Activated naive CD8-positive, alpha-beta T cell treated with anti-CD3 and anti-CD28 coated beads, Interleukin-2, amount 10 ng/mL, durations not matched to agents 7 days and 5 days (primary cell): ENCODE data around the gene INMT. TPM values are rescaled to one million over a fixed set of nuclear protein-coding genes. Genes with fewer than 3 reads are reported as not detected.

Source experiments
- ATAC-seq: fragments of 150-1000 bp; cut with Tn5 transposase; one replicate; pipeline ENCODE4 v1.10.0; 2021; ENCODE audit warnings: low read depth, moderate library complexity
- POLR2A ChIA-PET: fragments of 350-600 bp; sonication (Branson Sonifier 250); formaldehyde crosslinking; loops from one replicate; lab custom pipeline; 2021; ENCODE audit warnings: antibody characterized with exemption; lab: Charles Lee
- DNase-seq: peaks from one replicate; pipeline ENCODE4 v3.0.0; 2021
- H3K27ac Mint-ChIP-seq: one replicate; pipeline ENCODE4 v1.8.0; 2022; ENCODE audit warnings: mild to moderate bottlenecking, mixed read lengths
- H3K27me3 Mint-ChIP-seq: one replicate; pipeline ENCODE4 v1.8.0; 2022; ENCODE audit warnings: mild to moderate bottlenecking, moderate library complexity, mixed read lengths
- H3K36me3 Mint-ChIP-seq: one replicate; pipeline ENCODE4 v1.8.0; 2021; ENCODE audit warnings: mild to moderate bottlenecking, mixed read lengths
- H3K4me1 Mint-ChIP-seq: one replicate; pipeline ENCODE4 v1.8.0; 2021; ENCODE audit warnings: mixed read lengths
- H3K4me3 Mint-ChIP-seq: one replicate; pipeline ENCODE4 v1.8.0; 2022; ENCODE audit warnings: mild to moderate bottlenecking, moderate library complexity, mixed read lengths
- H3K9me3 Mint-ChIP-seq: one replicate; pipeline ENCODE4 v1.8.0; 2021; ENCODE audit warnings: mixed read lengths
- total RNA-seq, 2 experiments: library from RNA; stranded (reverse); gene quantifications; one replicate each; pipeline ENCODE4 v1.2.3, GENCODE V29; 2021

Gene INMT
- total RNA-seq, 2 experiments from 2014 or later = 0.30 to 0.37 TPM

DNA sequence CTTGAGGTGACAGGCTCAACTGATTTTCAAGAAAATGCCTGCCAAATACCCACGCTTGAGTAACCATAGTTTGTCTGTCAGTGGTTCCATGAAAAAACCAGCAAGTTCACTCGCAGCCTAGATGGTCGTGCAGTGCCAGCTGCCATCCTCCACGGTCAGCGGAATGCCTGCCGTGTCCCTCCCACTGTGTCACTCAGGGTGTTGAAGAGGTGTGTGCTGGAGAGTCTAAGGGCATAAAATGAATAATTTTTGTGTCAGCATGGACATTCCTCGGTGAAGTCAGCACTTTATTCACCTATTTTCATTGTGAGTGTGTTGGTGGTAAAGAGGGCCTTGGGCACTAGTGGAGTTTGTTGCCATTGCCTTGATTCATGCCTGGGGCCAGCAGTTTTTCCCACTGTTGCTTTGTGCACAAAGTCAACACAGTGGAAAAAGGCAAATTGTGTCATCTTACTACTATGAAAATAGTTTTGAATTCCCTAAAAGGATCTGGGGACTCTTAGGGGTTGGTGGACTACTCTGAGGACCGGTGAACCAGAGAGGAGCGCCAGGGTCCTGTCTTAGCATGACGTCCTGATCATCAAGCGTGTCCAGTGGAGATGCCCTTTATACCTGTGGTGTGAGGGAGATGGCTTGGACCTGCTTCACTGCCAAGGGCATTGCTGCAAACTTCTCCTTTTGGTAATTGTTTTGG lies 36.9 kb downstream of the INMT start:
- POLR2A ChIA-PET = no interaction called here
- ATAC-seq (no peak), DNase-seq (no peak)
- Mint-ChIP-seq H3K9me3 (no peaks in the 10 kb centered on the region), H3K4me3 (no peak overlapping the region), H3K4me1 (peaks cover 2% of the 10 kb centered on the region), H3K36me3 (no peaks in the 10 kb centered on the region), H3K27me3 (no peaks in the 10 kb centered on the region), H3K27ac (no peak overlapping the region)

DNA sequence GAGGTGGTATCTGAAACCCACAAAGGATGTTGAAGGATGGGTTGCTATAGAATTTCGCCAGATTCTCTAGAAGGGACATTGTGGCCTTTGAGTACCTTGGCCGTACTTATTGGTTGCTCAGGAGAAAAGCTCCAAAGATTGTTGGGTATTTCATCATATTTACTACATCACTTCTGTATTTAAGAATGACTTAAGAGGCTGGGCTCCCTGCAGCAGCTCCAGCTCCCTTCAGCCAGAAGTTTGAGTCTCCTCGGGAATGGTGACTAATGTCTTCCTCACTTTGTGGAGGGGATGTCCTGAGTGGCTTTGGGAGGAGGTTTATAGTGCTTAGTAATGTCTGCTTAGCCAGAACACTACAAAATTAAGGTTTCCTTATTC lies 37.4 kb downstream of the INMT start:
- ATAC-seq (no peak), DNase-seq (no peak)
- POLR2A ChIA-PET = no interaction called here
- H3K4me3 Mint-ChIP-seq = no peak overlapping the region
- no peak overlapping the region for H3K27ac Mint-ChIP-seq
- peaks cover 2% of the 10 kb centered on the region for H3K36me3 Mint-ChIP-seq
- H3K4me1 Mint-ChIP-seq = peaks cover 2% of the 10 kb centered on the region
- H3K9me3 Mint-ChIP-seq = no peaks in the 10 kb centered on the region
- H3K27me3 Mint-ChIP-seq = no peaks in the 10 kb centered on the region

GRCh38 chr7:30790356-30790755 lies 38.4 kb downstream of the INMT start:
- no peak overlapping the region for H3K4me3 Mint-ChIP-seq
- no peaks in the 10 kb centered on the region for H3K9me3 Mint-ChIP-seq
- peaks cover 2% of the 10 kb centered on the region for H3K36me3 Mint-ChIP-seq
- peaks cover under 1% of the 10 kb centered on the region for H3K4me1 Mint-ChIP-seq
- POLR2A ChIA-PET = no interaction called here
- no peaks in the 10 kb centered on the region for H3K27me3 Mint-ChIP-seq
- no peak for DNase-seq
- ATAC-seq = no peak
- H3K27ac Mint-ChIP-seq = no peak overlapping the region

GRCh38 chr7:30791114-30791513 lies 39.2 kb downstream of the INMT start:
- Mint-ChIP-seq H3K4me3 (no peak overlapping the region), H3K27me3 (no peaks in the 10 kb centered on the region), H3K4me1 (peaks cover 8% of the 10 kb centered on the region), H3K27ac (no peak overlapping the region), H3K36me3 (peaks cover 2% of the 10 kb centered on the region), H3K9me3 (no peaks in the 10 kb centered on the region)
- ATAC-seq (no peak), DNase-seq (no peak)
- POLR2A ChIA-PET = no interaction called here

DNA sequence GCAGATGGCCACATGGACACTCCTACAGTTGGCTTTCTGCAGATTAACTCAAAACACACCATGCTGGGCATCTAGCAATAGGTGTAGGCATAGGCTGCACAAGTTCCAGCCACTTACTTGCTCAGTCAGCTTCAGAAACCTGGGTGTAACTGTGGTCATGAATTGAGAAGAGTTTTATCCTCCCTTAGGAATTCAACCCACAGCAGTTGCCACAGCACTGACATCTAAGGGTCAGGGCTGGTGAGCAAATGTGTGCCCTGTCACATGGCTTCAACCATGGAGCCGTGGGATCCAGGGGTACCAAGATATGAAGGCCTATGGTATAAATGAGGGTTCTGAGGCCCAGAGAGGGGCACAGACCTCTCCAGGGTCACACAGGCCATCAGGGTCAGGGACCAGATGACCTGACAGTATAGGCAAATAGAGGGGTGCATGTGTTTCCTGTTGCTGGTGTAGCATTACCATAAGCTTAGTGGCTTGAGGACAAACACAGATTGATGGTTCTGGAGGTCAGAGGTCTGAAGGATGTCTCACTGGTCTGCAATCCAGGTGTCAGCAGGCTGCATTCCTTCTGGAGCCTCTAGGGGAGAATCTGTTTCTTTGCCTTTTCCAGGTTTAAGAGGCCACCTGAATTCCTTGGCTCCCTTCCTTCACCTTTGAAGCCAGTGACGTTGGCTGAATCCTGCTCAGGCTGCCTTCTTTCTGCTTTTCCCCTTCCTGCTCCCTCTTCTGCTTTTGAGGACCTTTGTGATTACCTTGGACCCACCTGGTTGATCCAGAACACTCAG lies 43.4 kb downstream of the INMT start:
- DNase-seq = no peak
- H3K4me1 Mint-ChIP-seq = peaks cover 24% of the 10 kb centered on the region
- H3K4me3 Mint-ChIP-seq = peak overlapping the region; percentile 24
- POLR2A ChIA-PET = no interaction called here
- no peaks in the 10 kb centered on the region for H3K27me3 Mint-ChIP-seq
- peaks cover 2% of the 10 kb centered on the region for H3K36me3 Mint-ChIP-seq
- H3K9me3 Mint-ChIP-seq = no peaks in the 10 kb centered on the region
- no peak for ATAC-seq
- peak overlapping the region; percentile 67 for H3K27ac Mint-ChIP-seq

DNA sequence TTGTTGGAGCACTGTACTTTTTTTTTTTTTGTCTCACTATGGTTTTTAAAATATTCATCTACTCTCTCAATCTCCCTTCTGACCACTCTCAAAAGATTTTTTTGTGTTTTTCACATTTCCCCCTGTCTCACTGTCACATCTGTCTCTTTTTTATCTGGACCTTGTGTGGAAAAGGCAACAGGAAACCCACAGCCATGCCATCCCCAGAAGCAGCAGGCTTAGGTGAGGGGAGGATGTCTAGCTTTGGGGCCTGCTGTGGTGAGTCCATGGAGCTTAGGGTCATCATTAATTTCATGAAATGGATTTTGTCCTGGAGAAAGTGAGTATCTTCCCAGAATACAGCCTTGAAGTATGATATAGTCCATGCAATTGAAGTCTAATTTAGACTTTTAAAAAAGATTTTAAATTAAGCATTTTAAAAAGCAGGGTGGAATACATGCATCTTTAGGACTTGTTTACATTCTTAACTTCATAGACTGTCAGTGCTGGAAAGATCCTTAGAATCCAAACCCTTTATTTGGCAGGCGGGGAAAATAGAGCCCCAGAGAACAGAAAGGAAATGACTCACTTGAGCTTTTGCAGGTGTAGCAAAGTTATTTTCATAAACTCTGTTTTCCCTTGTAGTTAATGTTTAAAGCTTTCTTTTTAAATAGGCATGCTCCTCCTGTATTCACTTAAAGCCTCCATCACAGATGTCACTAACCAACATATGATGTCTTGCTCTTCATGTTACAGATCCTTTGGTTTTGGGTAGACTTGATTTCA lies 44.4 kb downstream of the INMT start:
- Mint-ChIP-seq H3K9me3 (no peaks in the 10 kb centered on the region), H3K27ac (peak overlapping the region; percentile 67), H3K27me3 (no peaks in the 10 kb centered on the region), H3K36me3 (peaks cover 2% of the 10 kb centered on the region), H3K4me1 (peaks cover 30% of the 10 kb centered on the region), H3K4me3 (peak overlapping the region; percentile 24)
- DNase-seq (no peak), ATAC-seq (peak; percentile 70)
- POLR2A ChIA-PET = no interaction called here

DNA sequence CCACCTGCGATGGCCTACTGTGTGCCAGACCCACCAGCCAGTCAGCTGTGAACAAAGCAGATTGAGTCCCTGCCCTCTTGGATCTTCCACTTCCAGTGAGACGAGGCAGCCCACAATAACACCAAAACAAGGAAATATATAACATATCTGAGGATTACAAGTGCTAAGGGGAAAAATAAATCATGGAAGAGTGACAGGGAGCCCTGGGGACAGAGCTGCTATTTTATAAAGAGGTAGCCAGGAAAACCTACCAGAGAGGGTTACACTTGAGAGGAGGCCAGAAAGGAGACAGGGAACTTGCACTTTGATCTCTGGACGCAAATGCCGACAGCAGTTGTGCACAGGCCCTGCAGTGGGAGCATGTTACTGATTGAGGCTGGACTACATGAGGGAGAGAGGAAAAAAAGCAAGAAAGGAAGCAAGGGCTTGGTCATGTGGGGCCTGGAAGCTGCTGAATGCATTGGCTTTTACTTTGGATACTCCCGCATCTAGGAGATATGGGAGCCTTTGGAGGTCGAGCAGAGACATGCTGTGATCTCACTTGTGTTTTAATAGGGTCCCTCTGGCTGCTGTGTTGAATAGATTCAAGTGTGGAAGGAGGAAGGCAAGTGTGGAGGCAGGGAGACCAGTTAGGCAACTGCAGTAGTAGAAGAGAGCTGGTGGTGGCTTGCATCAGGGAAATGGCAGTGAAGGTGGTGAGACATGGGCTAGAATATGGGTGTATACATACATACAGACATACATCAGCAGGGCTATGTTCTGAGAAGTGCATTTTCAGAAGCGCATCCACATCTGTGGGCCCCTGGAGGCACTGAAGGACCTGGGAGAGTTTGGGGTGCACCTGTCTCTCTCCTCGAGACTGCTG lies 45.5 kb downstream of the INMT start:
- H3K36me3 Mint-ChIP-seq = peaks cover 2% of the 10 kb centered on the region
- H3K27me3 Mint-ChIP-seq = no peaks in the 10 kb centered on the region
- H3K4me3 Mint-ChIP-seq = no peak overlapping the region
- no peak for ATAC-seq
- no peak for DNase-seq
- peak overlapping the region; percentile 53 for H3K27ac Mint-ChIP-seq
- no peaks in the 10 kb centered on the region for H3K9me3 Mint-ChIP-seq
- POLR2A ChIA-PET = no interaction called here
- peaks cover 32% of the 10 kb centered on the region for H3K4me1 Mint-ChIP-seq

GRCh38 chr7:30799206-30799975 lies 47.5 kb downstream of the INMT start:
- peaks cover 32% of the 10 kb centered on the region for H3K4me1 Mint-ChIP-seq
- no peak overlapping the region for H3K27ac Mint-ChIP-seq
- ATAC-seq (no peak), DNase-seq (no peak)
- POLR2A ChIA-PET = no interaction called here
- H3K36me3 Mint-ChIP-seq = no peaks in the 10 kb centered on the region
- H3K27me3 Mint-ChIP-seq = no peaks in the 10 kb centered on the region
- H3K4me3 Mint-ChIP-seq = no peak overlapping the region
- no peaks in the 10 kb centered on the region for H3K9me3 Mint-ChIP-seq

DNA sequence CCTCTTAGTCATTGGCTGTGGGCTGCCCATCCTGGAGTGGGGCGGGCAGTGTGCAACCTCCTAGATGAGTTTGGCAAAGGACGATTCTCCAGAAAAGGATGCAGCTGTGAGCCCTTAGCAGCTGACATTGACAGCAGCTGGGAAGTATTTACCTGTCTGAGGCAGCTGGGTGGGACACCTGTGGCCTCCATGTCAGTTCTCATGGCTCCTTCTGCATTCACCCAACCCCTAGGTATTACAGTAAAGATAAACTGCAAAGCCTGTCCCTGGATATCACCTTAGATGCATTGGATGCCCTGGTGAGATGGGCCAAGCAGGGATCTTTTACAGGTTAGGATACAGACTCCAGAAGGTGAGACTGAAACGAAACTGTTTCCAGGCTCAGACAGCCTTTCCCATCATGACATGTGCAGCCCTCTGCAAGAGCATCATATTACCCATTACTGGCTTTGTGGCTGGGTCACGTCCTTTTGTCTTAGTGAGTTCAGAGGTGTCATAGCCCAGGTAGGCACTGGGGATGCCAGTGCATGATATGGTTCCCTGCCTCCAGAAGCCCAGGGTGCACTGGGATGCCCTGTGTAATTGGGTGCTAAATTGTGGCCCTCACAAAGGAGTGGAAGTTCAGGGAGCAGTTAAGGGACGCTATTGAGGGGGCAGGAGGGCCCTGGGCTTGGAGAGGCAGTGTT lies 48.2 kb downstream of the INMT start:
- POLR2A ChIA-PET = no interaction called here
- H3K4me3 Mint-ChIP-seq = no peak overlapping the region
- no peaks in the 10 kb centered on the region for H3K9me3 Mint-ChIP-seq
- no peaks in the 10 kb centered on the region for H3K27me3 Mint-ChIP-seq
- peaks cover 32% of the 10 kb centered on the region for H3K4me1 Mint-ChIP-seq
- DNase-seq (no peak), ATAC-seq (no peak)
- no peak overlapping the region for H3K27ac Mint-ChIP-seq
- H3K36me3 Mint-ChIP-seq = no peaks in the 10 kb centered on the region

DNA sequence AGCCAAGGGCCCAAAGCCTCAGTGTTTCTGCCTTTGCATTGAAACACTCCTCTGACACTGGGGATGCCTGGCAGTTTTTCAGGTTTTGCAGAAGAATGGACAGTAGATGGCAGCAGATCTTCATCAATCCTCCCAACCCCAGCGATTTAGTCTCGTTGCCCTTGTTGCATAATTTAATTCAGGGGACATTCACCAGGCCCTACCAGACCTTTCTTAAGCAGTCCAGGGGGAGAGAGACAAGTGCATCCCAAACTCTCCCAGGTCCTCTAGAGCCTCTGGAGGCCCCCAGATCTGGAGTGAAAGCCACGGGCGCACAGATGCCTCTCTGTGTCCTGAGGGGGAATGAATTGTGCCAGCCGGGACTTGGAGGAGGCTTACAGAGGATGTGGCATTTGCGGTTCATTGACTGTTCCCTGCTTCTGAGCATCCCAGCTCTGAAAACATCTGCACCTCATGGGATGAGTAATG lies 48.9 kb downstream of the INMT start:
- Mint-ChIP-seq H3K4me3 (no peak overlapping the region), H3K4me1 (peaks cover 26% of the 10 kb centered on the region), H3K27me3 (no peaks in the 10 kb centered on the region), H3K36me3 (no peaks in the 10 kb centered on the region), H3K27ac (no peak overlapping the region), H3K9me3 (no peaks in the 10 kb centered on the region)
- ATAC-seq (no peak), DNase-seq (no peak)
- POLR2A ChIA-PET = no interaction called here

GRCh38 chr7:30802812-30803211 lies 50.9 kb downstream of the INMT start:
- H3K4me3 Mint-ChIP-seq = no peak overlapping the region

DNA sequence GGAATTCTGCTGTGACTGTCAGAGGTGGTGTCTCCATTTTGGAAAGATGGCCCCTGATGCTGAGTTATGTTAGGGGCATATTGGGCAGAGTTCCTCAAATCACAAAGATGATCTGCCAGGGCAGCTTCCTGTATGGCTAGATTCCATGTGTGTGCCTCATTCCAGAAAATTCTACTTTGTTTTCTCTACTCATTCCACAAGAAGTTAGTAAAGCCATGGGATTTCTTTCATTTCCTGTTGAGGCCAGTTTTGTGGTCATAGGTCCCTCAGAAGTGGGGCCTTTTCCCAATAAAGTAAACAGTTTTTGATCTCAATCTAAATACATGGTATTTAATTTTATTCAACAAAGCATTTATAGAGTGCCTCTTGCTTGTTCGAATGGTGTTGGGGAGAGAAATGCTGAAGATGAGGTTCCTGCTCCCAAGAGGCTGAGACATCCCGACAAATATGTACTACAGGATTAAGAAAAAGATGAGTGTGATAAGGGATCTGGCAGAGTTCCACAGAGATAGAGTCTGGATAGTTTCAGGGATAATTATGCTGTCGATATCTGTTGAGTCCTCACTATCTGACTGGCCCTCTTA lies 52.2 kb downstream of the INMT start:
- Mint-ChIP-seq H3K4me1 (peaks cover 8% of the 10 kb centered on the region), H3K27ac (no peak overlapping the region), H3K9me3 (no peaks in the 10 kb centered on the region), H3K4me3 (no peak overlapping the region), H3K27me3 (no peaks in the 10 kb centered on the region), H3K36me3 (no peaks in the 10 kb centered on the region)
- ATAC-seq (no peak), DNase-seq (no peak)
- POLR2A ChIA-PET = no interaction called here

More at GRCh38 chr7:30802812-30803211, 50.9 kb downstream of the INMT start:
- H3K27me3 Mint-ChIP-seq = no peaks in the 10 kb centered on the region
- H3K4me1 Mint-ChIP-seq = peaks cover 8% of the 10 kb centered on the region
- ATAC-seq = no peak
- no peaks in the 10 kb centered on the region for H3K9me3 Mint-ChIP-seq
- no peaks in the 10 kb centered on the region for H3K36me3 Mint-ChIP-seq
- no peak overlapping the region for H3K27ac Mint-ChIP-seq
- POLR2A ChIA-PET = no interaction called here
- DNase-seq = no peak
